OCI-LY3 (cell line): Measurements from ENCODE around the gene LHFPL3.

Experiments
- CTCF ChIP-seq: fragments of 200-600, 300-600 bp; sonication (generic); IDR thresholded peaks from 2 replicates; pipeline ENCODE4 v1.5.1; 2014; ENCODE audit warnings: antibody characterized with exemption, low read length, low read depth
- EZH2phosphoT487 ChIP-seq: fragments of 200-600 bp; shearing (Covaris generic); IDR thresholded peaks from 2 replicates; pipeline ENCODE4 v1.6.1; 2018; ENCODE audit warnings: antibody characterized with exemption, mixed run types, low read depth

GRCh38 chr7:104940023-104940710 is 611.8 kb downstream of the LHFPL3 start:
- no peak for TF ChIP-seq CTCF
- no peak for TF ChIP-seq EZH2phosphoT487
